NCI-H128 (cell line): ENCODE results near the gene TPP2.

Experiments
- DNase-seq: peaks from one replicate; lab custom pipeline; 2025; ENCODE audit not compliant: unreplicated experiment; lab: John Stamatoyannopoulos, UW

The TPP2 gene

GRCh38 chr13:102692491-102692826 lies 95.7 kb downstream of the TPP2 start:
- DNase-seq, result no peak

DNA sequence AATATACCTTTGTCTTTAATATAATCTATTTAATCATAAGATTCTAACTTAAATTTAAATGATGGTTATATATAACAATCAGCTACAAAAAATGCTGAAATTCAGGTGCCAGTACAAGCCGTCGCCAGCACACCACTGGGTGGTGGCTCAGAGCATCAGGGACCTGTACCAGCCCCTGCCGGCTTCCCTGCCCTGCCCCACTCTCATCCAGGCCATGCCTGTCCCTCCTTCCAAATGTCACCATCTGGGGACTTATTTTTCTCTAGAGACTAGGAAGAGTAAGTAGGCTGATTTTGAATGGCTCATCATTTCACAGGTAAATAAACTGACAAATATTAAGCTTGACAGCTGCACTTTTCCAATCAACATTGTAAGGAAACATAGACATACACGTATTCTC lies 96.5 kb downstream of the TPP2 start:
- no peak for DNase-seq

DNA sequence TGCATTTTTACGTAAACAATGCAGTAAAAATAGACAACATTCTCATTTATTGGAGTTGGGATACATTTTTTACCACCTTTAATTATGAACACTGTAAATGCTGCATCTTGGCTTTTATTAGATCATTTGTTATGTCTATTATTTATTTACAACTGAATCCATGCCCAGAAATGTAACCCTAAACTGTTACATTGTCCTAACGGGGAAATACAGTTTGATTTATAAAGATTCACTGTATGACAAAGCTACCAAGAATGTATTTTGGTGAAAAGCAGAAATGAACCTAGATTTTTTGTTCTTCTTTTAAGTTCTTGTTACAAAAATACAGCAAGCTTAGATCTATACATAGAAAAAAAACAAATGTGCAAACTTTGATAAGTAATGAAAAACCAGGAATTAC lies 97.0 kb downstream of the TPP2 start:
- no peak for DNase-seq

DNA sequence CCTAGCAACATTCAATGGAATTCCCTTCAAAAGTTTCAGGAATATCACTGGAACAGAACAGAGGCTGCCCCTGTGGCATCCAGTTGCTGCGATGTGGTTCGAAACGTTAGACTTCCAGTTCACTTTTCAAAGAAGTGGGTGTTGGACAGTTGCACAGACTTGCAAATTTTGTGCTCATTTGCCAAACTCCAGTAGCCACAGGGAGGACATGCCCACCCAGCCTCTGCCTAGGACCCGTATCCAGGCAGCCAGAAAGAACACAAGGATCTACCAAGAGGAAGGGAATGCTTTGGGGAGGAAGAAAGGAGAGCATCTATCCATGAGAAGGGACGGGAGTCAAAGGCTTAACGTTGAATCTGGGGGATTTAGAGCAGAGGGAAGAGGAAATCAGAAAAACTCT lies 98.2 kb downstream of the TPP2 start, which contains the start of gene METTL21C:
METTL21C (minus strand) TSS at position 108 of the 400 bp plus-strand sequence. CDS start 546 bp downstream, outside the sequence.
- no peak for DNase-seq

DNA sequence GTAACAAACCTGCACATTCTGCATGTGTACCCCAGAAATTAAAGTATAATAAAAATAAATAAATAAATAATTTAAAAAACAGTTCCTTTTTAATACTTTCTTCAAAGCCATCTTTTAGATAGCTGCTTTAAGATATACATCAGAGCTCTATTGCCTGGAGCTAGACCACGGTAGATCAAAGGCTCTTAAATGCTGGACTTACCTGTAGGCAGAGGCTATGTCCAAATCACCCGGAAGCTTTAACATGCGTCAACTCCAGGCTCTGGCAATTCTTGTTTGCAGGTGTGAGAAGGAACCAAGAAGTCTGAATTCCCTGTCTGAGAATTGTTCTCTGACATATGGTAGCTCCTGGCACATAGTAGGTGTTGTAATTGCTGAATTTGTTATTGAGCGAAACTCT lies 99.7 kb downstream of the TPP2 start:
- DNase-seq, result no peak

DNA sequence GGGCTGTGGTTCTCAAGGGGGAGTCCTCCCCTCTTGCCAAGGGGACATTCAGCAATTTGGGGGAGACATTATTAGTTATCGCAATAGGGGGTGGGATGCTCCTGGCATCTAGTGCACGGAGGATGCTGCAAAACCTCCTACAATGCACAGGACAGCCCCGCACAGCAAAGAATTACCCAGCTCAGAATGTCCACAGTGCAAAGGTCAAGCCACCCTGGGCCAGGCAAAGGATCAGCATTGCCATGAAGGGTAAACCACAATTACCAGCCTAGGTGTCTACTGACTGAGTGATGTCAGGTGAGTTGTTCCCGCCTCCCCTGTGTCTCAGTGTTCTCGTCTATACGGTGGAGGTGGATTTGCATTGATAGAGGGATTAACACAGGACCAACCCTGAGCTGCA lies 100.5 kb downstream of the TPP2 start:
- DNase-seq, result no peak

GRCh38 chr13:102697929-102698648 lies 101.3 kb downstream of the TPP2 start:
- no peak for DNase-seq

DNA sequence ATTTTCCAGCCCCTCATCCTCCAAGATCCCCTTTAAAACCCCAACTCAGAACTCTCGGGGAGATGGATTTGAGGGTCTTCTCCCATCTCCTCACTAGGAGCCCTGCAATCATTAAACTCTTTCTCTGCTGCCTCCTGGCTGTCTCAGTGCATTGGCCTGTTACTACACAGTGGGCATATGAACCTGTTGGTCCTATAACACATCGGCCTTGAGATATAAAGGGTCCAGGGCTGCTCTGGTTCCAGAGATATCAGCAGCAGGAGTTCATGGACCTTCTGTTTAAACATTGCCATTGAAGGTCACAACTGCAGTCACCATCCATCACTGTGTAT lies 101.8 kb downstream of the TPP2 start:
- no peak for DNase-seq

GRCh38 chr13:102699504-102699903 lies 102.7 kb downstream of the TPP2 start:
- DNase-seq, result no peak

DNA sequence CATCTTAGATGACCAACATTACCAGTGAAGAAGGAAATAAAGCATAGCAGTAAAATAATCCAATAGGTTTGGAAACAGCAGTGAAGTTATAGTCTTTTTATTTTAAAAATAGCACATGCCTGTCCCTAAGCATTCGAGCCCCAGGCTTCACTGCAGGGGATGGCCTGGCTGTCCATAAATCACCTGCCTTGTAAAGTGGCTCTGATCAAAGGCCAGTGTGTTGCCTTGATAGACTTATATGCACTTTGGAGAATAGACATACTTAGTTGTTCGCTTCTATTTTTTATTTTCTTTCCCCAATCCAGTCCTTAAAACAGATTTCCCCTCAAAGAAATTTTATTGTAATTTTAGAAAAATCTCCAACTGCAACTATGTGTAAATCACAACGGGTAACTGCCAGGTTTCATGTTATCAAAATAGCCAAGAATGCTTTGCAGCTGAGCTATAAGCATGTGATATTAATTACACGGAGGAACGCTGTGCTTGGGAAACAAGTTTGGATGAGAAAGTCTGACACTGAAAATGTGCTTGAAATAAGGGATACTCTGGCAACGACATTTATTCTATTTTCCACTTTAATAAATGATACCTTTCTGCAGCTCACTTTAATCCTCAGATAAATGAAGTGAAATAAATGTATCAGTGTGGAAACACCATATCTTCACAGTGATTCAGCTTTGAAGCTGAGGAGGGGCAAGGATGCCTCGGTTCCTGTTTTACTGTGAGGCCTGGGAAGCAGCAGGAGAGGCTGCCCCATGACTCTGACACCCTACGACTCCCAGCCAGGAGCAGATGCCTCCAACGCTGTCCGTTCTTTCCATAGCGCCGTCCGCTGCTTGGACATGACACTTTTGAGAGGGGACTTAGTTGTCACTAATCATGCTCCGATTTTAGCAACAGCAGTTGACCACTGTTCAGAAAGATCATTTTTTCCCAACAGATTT lies 103.6 kb downstream of the TPP2 start:
- DNase-seq, result no peak

- no peak for DNase-seq
These were observed 104.5 kb downstream of the TPP2 start for GRCh38 chr13:102701331-102701730.

DNA sequence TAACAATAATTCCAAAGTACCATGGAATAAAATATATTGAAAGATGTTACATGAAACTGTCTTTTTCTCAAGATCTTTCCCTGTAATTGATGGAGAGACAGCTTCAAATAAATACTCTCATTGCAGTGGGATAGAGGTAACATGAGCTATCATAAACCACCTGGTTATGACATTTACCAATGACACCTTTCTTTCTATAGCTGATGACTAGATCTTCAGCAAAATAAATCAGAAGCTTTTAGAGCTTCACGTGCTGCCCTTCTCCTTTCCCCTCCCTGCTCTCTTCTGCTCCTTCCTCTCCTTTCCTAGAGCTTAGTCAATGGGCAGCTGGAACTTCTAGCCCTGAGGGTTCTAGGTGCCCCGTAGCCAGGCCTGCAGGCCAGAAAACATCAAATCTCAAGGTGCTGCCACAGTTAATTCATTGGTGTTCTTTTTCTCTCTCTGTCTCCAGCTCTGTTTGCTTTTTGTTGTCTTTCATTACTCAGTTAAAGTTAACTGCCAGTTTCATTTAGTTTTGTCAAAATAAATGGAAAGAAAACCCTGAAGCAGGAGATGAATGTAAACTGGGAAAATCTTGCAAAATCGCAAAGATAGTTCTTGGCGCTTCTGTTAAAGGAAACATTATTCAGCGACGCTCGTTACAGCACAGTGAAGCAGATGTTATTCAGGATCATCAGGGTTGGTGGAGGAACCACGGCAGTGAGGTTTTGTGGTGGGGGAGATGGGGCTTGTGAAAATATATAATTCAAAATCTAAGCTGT lies 106.4 kb downstream of the TPP2 start:
- DNase-seq, result no peak

- DNase-seq, result no peak
These were observed 106.9 kb downstream of the TPP2 start for GRCh38 chr13:102703726-102704035.

DNA sequence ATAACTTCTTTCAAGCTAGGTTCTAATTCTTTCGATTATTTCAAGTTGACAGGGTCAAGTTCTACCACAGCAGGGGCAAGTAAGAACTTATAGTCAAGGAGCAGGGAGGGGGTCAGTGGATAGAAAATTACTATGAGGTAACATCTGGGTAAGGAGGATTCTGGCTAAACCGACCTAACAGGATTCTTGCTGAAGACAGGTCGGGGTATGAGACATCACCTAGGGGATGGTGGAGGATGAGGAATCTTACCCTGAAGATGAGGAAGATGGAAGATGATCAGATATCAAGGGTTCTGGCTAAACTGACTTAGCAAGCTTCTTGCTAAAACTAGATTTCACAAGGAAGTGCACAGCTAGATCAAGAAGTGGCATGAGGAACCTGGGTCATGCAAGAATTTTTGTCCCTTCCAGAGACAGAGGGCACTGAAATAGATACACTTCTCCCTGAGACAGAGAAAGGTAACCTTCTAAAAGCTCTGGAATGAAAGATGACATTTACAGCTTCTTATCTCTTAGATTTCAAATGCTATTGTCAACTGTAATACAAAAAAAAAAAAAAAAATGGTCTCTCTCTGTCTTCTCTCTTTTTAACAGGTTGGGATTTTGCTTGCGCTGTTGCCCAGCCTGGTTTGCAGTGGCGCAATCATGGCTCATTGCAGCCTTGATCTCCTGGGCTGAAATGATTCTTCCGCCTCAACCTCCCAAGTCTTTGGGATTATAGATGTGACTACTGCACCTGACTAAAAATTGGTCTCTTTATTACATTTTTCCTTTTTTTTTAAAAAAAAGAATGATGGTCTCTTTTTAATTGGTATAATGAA lies 107.7 kb downstream of the TPP2 start:
- no peak for DNase-seq

DNA sequence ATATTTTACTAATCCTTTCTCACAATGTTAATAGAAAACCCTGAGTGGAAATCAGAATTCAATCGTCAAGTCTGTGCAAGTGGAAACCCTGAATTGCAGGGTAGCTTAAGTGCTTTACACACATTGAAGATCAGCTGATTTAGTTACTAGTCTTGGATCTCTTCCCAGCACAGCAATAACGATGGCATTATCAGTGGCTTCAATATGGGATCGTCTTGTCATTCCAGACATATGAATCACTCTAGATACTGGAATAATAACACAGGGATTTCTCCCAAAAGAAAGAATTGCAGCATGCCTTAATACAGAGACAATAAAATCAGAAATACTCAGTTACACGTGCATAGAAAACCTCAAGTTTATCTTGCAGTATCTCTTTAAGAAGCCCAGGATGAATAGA lies 110.7 kb downstream of the TPP2 start:
- DNase-seq, result no peak

DNA sequence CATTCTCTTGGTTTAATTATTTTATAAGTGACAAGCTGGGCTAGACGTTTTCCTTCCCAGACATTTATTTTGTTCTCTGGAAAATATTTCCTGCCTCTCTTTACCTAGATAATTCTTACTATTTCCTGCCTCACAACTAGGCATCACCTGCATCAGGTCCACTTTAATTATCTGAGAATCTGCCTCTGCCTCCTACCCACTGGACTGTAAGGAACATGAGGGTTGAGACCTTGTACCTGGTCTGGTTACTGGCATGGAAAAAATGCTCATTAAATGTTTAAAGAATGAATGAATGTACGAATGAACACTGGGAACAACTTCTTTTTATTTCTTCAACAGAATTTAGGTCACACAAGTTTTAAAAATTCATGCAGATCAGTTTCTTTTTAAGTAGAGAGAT lies 111.4 kb downstream of the TPP2 start:
- DNase-seq, result no peak

DNA sequence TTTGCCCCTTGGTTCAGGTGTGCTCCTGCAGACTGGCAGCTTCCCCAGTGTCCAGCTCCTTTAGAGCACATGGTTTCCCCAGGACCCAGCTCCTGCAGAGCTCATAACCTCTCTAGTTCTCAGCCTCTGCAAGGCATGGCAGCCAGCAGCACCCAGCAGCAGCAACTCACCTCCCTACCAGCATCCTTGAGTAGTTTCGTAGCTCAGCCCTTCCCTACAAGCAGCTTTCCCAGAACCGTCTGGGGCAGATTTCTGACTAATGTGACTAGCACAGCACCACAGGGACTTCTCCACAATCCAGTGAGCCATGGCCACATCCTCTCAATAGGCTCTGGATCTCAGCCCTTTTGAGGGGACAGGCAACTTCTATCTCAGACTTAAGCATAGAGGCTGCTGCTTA lies 112.2 kb downstream of the TPP2 start:
- no peak for DNase-seq

GRCh38 chr13:102709536-102709935 lies 112.8 kb downstream of the TPP2 start:
- no peak for DNase-seq

- no peak for DNase-seq
These were observed 113.5 kb downstream of the TPP2 start for GRCh38 chr13:102710261-102710679.

DNA sequence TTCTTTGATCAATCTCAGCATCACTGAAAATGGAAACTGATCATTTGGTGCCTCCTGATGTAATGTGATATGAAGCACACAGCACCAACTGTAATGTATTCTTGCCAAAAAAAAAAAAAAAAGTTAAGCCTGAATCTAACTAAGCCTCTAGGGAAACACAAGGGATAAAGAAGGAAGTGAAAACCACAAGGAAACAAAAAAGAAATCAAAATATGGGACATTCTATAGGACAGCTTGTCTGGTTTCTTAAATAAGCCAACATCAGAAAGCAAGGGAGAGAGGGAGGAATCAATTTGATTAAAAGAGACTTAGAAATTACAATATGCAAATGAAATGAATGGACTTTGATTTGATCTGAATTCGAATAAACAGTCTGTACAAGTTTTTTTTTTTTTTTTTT lies 118.7 kb downstream of the TPP2 start:
- DNase-seq, result no peak

DNA sequence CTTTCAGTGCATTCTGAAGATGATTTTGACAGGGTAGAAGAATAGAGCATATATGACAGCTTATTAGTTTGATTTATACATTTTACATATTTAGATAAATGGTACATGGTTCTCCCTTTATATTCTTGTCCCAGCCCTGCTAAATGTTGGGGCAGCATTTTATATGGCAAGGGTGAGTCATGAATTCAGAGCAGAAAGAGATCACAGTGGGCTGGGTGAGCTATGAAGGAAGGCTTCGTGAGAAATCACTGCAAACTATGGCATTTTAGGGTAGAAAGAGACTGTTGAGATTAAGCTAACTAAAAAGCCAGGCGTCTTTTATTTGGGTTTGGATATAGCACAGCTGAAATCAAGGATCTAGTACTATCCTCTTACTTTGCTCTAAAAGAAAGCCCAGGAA lies 122.0 kb downstream of the TPP2 start:
- DNase-seq, result no peak
